Breast epithelium (tissue), 3 donors: ENCODE measurements around the gene UFSP1.

Source experiments
- CTCF ChIP-seq, 3 donors: fragments of 450-650 bp; IDR thresholded peaks; one replicate each; pipeline ENCODE4 v1.5.1; 2016 to 2017; ENCODE audit warnings: antibody characterized with exemption in 3 of 3, mild to moderate bottlenecking in 3 of 3, moderate library complexity in 3 of 3
- POLR2A ChIP-seq: fragments of 450-650 bp; IDR thresholded peaks from one replicate; pipeline ENCODE4 v1.6.1; 2016; ENCODE audit warnings: antibody characterized with exemption, mild to moderate bottlenecking, moderate library complexity

GRCh38 chr7:100885440-100886141, 3.9 kb downstream of the UFSP1 start:
- TF ChIP-seq POLR2A (no peak), CTCF (IDR thresholded peaks at IDR 0.05) (no peak)
